GM12873 (cell line): ENCODE measurements around the gene RPRD2.

Experiments used
- CTCF ChIP-seq: IDR thresholded peaks from 2 replicates; pipeline ENCODE4 v1.5.1; 2012; ENCODE audit warnings: low read depth, mild to moderate bottlenecking, moderate library complexity, low read length, control low read depth; ENCODE audit not compliant: insufficient read depth; ENCODE audit errors: missing control alignments

The RPRD2 gene

GRCh38 chr1:150484861-150485260 is 120.9 kb downstream of the RPRD2 start:
- peak; percentile 36 for TF ChIP-seq CTCF

DNA sequence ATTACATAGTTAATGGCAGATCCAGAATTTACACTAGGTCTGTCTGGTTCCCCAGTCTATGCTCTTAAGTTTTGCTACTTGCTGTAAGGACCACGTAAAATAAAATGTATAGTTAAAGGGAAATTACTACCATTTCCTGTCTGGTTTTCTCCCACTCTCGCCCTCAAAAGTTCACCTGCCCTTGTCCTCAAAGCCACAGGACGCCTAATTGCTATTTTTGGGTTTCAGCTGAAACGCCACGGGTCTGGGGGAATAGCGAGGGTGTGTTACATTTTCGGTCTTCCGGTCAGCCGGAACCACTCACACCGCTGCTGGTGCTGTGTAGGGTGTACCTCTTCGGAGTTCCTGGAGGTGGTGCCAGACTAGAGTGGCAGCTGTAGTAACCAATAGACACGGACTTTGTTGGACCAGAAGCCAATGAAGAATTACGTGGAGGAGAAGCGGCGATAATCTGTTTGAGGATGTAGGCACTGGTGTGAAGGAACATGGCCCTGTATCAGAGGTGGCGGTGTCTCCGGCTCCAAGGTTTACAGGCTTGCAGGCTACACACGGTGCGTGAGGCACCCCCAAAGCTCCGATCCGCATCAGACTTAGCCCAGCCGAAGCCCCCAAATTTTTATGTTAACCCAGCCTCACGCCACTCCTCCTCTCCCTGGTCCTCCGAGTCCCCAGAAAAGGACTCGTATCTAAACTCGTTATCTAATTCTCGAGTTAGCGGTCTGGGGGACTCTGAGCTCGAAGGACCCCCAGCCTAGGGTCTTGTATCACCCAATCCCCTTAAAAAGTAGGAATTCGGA is 123.2 kb downstream of the RPRD2 start, which contains the start of gene TARS2:
TSS of gene TARS2 (plus strand) at position 454 of the 797 bp plus-strand sequence. CDS start at position 486, 32 bp downstream.
- TF ChIP-seq CTCF = no peak

- TF ChIP-seq CTCF = no peak
Measured at GRCh38 chr1:150487763-150488115, 123.8 kb downstream of the RPRD2 start.

DNA sequence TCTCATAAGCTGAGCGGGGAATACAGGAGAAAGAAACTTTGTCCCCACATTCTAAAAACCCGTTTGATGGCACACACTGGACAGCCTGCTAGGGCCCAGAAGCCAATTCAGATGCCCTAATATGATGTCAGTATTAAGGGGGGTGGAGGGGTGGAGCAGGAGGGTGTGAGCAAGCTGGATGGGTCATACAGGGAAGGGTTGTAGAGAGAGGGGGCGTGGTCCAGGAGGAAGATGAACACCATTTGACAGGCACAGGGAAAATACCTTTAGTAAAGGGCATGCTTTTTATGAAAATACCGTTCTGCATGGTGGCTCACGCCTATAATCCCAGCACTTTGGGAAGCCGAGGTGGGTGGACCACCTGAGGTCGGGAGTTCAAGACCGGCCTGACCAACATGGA is 129.2 kb downstream of the RPRD2 start:
- TF ChIP-seq CTCF = no peak

DNA sequence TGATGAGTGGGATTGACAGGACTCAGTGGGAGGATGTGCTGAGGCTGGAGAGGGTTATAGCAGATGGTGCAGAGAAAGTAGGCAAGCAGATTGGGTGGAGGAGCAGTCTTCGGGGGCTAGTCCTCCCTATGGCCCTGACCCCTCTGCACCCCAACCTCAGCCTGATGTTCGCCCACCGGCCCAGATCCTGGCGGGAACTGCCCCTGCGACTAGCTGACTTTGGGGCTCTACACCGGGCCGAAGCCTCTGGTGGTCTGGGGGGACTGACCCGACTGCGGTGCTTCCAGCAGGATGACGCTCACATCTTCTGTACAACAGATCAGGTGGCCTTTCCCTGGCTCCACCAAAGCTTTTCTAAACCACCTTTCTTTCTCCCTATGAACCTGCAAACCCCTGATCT is 134.4 kb downstream of the RPRD2 start:
- no peak for TF ChIP-seq CTCF

DNA sequence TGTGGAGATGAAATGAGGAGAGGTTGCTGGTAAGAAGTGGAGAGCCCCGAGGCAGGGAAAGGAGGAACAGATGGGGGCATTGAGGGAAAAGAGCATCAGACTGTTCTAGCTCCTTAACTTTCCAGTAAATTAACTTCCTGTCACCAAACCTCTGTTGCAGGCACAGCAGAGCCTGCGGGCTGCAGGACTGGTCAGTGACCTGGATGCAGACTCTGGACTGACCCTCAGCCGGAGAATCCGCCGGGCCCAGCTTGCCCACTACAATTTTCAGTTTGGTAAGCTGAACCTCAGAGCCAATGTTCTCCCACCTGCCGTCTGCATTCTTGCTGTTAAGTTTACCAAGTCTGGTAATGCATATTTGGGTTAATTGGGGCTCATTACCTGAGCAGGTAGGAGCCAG is 141.5 kb downstream of the RPRD2 start:
- TF ChIP-seq CTCF = no peak

- TF ChIP-seq CTCF = no peak
Measured at GRCh38 chr1:150507912-150508864, 144.2 kb downstream of the RPRD2 start, which contains the start of gene ECM1. Gene ECM1 (plus strand): TSS chr1:150508109. CDS start chr1:150508210, 101 bp downstream.
